ENCODE results near the gene GPC6. TPM values are rescaled to one million over a fixed set of nuclear protein-coding genes. Genes with fewer than 3 reads are reported as not detected.

The GPC6 gene
- total RNA-seq, 4 donors from 2014 or later: 2.7 to 5.7 (median 4.4) TPM

GRCh38 chr13:93984052-93984451 is 757.4 kb downstream of the GPC6 start:
- Histone ChIP-seq H3K36me3 (no peaks in the 10 kb centered on the region), H3K27me3 (no peaks in the 10 kb centered on the region), H3K4me1 (peaks cover 4% of the 10 kb centered on the region), H3K4me3 (no peak overlapping the region), H3K9me3 (no peaks in the 10 kb centered on the region), H3K27ac (no peak overlapping the region)
- WGBS: 83% methylated on average over 1 of the region's 1 CpG
- TF ChIP-seq POLR2AphosphoS5 (IDR thresholded peaks at IDR 0.05): no peak
- no peak for TF ChIP-seq EP300 (IDR thresholded peaks at IDR 0.05)
- no peak for TF ChIP-seq POLR2A (IDR thresholded peaks at IDR 0.05)
- no peak for TF ChIP-seq CTCF (IDR thresholded peaks at IDR 0.05)
- no peak for DNase-seq (ENCODE audit: low spot score in 2 of 2)

GRCh38 chr13:93984876-93985275 is 758.3 kb downstream of the GPC6 start:
- Histone ChIP-seq H3K27ac (no peak overlapping the region), H3K4me1 (peaks cover 4% of the 10 kb centered on the region), H3K9me3 (no peaks in the 10 kb centered on the region), H3K4me3 (no peak overlapping the region), H3K36me3 (no peaks in the 10 kb centered on the region), H3K27me3 (no peaks in the 10 kb centered on the region)
- TF ChIP-seq EP300 (IDR thresholded peaks at IDR 0.05) (no peak), POLR2AphosphoS5 (IDR thresholded peaks at IDR 0.05) (no peak), POLR2A (IDR thresholded peaks at IDR 0.05) (no peak), CTCF (IDR thresholded peaks at IDR 0.05) (no peak)
- DNase-seq (ENCODE audit: low spot score in 2 of 2): no peak
- 89% methylated on average over 5 of the region's 5 CpGs for WGBS

- DNase-seq (ENCODE audit: low spot score in 2 of 2): no peak
- H3K4me1 ChIP-seq: no peaks in the 10 kb centered on the region
- no peaks in the 10 kb centered on the region for H3K36me3 ChIP-seq
- H3K9me3 ChIP-seq: no peaks in the 10 kb centered on the region
- no peak overlapping the region for H3K4me3 ChIP-seq
- H3K27ac ChIP-seq: no peak overlapping the region
- TF ChIP-seq CTCF (IDR thresholded peaks at IDR 0.05): no peak
- TF ChIP-seq EP300 (IDR thresholded peaks at IDR 0.05): no peak
- no peak for TF ChIP-seq POLR2A (IDR thresholded peaks at IDR 0.05)
- no peak for TF ChIP-seq POLR2AphosphoS5 (IDR thresholded peaks at IDR 0.05)
- H3K27me3 ChIP-seq: no peaks in the 10 kb centered on the region
Observed at GRCh38 chr13:93987458-93987857, 760.9 kb downstream of the GPC6 start.

GRCh38 chr13:93991569-93991968 is 765.0 kb downstream of the GPC6 start:
- H3K36me3 ChIP-seq: no peaks in the 10 kb centered on the region
- H3K27me3 ChIP-seq: no peaks in the 10 kb centered on the region
- no peak for DNase-seq (ENCODE audit: low spot score in 2 of 2)
- H3K27ac ChIP-seq: no peak overlapping the region
- H3K4me3 ChIP-seq: no peak overlapping the region
- TF ChIP-seq EP300 (IDR thresholded peaks at IDR 0.05) (no peak), POLR2A (IDR thresholded peaks at IDR 0.05) (no peak), POLR2AphosphoS5 (IDR thresholded peaks at IDR 0.05) (no peak), CTCF (IDR thresholded peaks at IDR 0.05) (no peak)
- no peaks in the 10 kb centered on the region for H3K9me3 ChIP-seq
- no peaks in the 10 kb centered on the region for H3K4me1 ChIP-seq

GRCh38 chr13:93996481-93996880 is 769.9 kb downstream of the GPC6 start:
- Histone ChIP-seq H3K4me1 (no peaks in the 10 kb centered on the region), H3K27ac (no peak overlapping the region), H3K36me3 (no peaks in the 10 kb centered on the region), H3K27me3 (no peaks in the 10 kb centered on the region), H3K4me3 (no peak overlapping the region), H3K9me3 (no peaks in the 10 kb centered on the region)
- TF ChIP-seq CTCF (IDR thresholded peaks at IDR 0.05) (no peak), EP300 (IDR thresholded peaks at IDR 0.05) (no peak), POLR2AphosphoS5 (IDR thresholded peaks at IDR 0.05) (no peak), POLR2A (IDR thresholded peaks at IDR 0.05) (no peak)
- 96% methylated on average over 3 of the region's 3 CpGs for WGBS
- DNase-seq (ENCODE audit: low spot score in 2 of 2): no peak

Measured in suprapubic skin (tissue), 4 donors.